Astrocyte (in vitro differentiated cells and primary cell): ENCODE data around the gene BMPER.

ENCODE experiments used
- EZH2 ChIP-seq: IDR thresholded peaks from 2 replicates; pipeline ENCODE4 v1.6.1; 2012; ENCODE audit warnings: mild to moderate bottlenecking, low read length, inconsistent platforms; ENCODE audit not compliant: insufficient read depth
- TF ChIP-seq, protein P1 (sequence below): IDR thresholded peaks from 2 replicates; pipeline ENCODE4 v1.5.1; 2011; ENCODE audit warnings: low read depth, mild to moderate bottlenecking, inconsistent platforms, low read length, moderate library complexity; ENCODE audit not compliant: insufficient read depth

DNA sequence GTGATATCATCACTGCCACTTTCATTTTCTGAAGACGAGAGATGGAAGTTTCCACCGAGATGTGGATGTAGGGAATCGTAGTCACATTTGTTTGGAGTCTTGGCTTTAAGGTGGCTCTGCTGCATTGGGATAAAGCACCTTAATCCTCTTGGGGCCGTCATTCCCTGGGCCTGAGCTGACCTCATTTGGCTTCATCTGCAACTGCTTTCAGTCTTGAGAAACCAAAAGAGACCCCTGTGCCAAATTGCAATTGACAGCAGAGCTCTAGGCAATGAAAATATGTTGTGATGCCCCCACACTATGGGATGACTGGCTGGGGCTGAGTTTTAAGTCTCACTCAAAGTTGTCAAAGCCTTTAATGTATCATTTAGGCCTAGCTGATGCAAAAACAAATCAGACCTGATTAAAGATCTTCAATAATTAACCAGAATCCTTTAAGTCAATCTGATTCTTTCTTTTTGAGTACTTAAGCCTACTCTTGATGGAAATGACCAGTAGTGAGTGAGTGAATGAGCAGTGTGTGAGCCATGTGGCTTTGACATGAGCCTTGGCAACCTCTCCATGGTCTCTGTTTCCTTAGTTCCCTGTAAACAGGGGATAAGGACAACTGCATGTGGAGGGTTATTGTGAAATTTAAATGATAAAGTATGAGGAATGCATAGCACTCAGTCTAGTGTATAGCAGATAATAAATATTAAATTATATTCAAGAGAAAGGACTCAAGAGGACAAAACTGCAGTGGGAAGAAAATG lies 155.0 kb downstream of the BMPER start:
- TF ChIP-seq, protein P1, sequence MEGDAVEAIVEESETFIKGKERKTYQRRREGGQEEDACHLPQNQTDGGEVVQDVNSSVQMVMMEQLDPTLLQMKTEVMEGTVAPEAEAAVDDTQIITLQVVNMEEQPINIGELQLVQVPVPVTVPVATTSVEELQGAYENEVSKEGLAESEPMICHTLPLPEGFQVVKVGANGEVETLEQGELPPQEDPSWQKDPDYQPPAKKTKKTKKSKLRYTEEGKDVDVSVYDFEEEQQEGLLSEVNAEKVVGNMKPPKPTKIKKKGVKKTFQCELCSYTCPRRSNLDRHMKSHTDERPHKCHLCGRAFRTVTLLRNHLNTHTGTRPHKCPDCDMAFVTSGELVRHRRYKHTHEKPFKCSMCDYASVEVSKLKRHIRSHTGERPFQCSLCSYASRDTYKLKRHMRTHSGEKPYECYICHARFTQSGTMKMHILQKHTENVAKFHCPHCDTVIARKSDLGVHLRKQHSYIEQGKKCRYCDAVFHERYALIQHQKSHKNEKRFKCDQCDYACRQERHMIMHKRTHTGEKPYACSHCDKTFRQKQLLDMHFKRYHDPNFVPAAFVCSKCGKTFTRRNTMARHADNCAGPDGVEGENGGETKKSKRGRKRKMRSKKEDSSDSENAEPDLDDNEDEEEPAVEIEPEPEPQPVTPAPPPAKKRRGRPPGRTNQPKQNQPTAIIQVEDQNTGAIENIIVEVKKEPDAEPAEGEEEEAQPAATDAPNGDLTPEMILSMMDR: no peak
- no peak for TF ChIP-seq EZH2
